IgD-negative memory B cell (primary cell): ENCODE data around the gene NCOA7. TPM values are rescaled to one million over a fixed set of nuclear protein-coding genes. Genes with fewer than 3 reads are reported as not detected.
"Not testable (repeated sequence)": the region's sequence is repeated elsewhere in the genome, so short reads cannot be mapped to it uniquely, and the experiment has no call there.

Experiments used
- H3K27ac Mint-ChIP-seq, 3 donors: one replicate each; pipeline ENCODE4 v1.8.0; 2020 to 2022; ENCODE audit warnings: mild to moderate bottlenecking in 3 of 3, mixed read lengths in 3 of 3, moderate library complexity in 1 of 3
- H3K27me3 Mint-ChIP-seq: one replicate; pipeline ENCODE4 v1.8.0; 2021; ENCODE audit warnings: mixed read lengths
- H3K36me3 Mint-ChIP-seq: one replicate; pipeline ENCODE4 v1.8.0; 2020; ENCODE audit warnings: mild to moderate bottlenecking, mixed read lengths
- H3K4me1 Mint-ChIP-seq, 3 donors: one replicate each; pipeline ENCODE4 v1.8.0; 2020 to 2022; ENCODE audit warnings: mixed read lengths in 3 of 3, mild to moderate bottlenecking in 1 of 3
- H3K4me3 Mint-ChIP-seq, 4 donors: one replicate each; pipeline ENCODE4 v1.8.0; 2020 to 2022; ENCODE audit warnings: mild to moderate bottlenecking in 4 of 4, mixed read lengths in 4 of 4, moderate library complexity in 3 of 4
- H3K9me3 Mint-ChIP-seq, 3 donors: one replicate each; pipeline ENCODE4 v1.8.0; 2020 to 2021; ENCODE audit warnings: mixed read lengths in 3 of 3, mild to moderate bottlenecking in 1 of 3
- polyA plus RNA-seq: library from polyadenylated mRNA; unstranded; fragments of 300-500 nt; fragmentation: Illumina TruSeq; gene quantifications from one replicate; pipeline ENCODE4 v1.2.3, GENCODE V29; 2021

The NCOA7 gene
- polyA plus RNA-seq, 1 donor from 2014 or later = 35.6 TPM

- Mint-ChIP-seq H3K4me1 (peaks cover 3 to 16% (median 9%) of the 10 kb centered on the region in 3 donors), H3K27ac (no peak overlapping the region)
Measured at GRCh38 chr6:125957845-125958244, 167.1 kb downstream of the NCOA7 start.

DNA sequence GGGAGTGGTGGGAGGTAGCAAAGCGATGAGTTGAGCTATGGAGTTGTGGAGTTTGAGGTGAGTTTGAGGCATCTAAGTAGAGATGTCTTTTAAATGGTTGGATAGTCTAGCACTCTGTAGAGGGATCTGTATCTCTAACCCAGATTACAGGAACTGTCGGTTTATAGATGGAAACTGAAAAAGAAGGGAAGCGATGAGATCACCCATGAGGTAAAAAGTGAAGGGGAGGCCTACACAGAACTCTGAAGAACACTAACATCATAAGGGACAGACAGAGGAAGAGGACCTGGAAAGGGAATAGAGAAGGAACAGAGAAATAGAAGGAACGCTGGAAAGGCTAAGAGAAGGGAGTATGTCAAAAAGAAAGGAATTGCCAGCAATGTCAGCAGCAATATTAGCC, 168.3 kb downstream of the NCOA7 start:
- Mint-ChIP-seq H3K36me3 (peaks cover 2% of the 10 kb centered on the region), H3K27me3 (no peaks in the 10 kb centered on the region), H3K27ac (no peak overlapping the region)

More at GRCh38 chr6:125957845-125958244, 167.1 kb downstream of the NCOA7 start:
- Mint-ChIP-seq H3K9me3 (no peaks in the 10 kb centered on the region), H3K36me3 (peaks cover under 1% of the 10 kb centered on the region), H3K27me3 (peaks cover 1% of the 10 kb centered on the region), H3K4me3 (no peak overlapping the region)

DNA sequence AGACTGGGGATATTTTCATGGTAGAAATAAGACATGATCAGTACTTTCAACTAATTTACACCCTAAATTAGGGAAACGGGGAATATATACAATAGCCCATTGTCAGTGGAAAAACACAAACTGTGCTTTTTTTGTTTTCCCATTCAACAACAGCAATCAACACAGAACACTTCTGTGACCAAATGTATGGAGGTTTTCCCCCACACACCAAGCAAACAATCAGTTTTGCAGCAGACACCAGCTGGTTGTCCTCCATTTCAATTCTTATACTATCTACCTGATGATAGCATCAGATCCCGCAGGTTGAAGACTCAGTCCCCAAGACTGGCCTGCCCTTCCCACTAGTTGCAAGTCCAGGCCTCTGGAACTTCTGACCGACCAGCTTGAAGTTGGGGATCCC, 170.4 kb downstream of the NCOA7 start:
- peaks cover 2% of the 10 kb centered on the region for H3K36me3 Mint-ChIP-seq
- H3K4me3 Mint-ChIP-seq = no peak overlapping the region
- no peak overlapping the region for H3K27ac Mint-ChIP-seq
- H3K4me1 Mint-ChIP-seq = peaks cover 8 to 24% (median 24%) of the 10 kb centered on the region in 3 donors
- H3K27me3 Mint-ChIP-seq = no peaks in the 10 kb centered on the region
- no peaks in the 10 kb centered on the region for H3K9me3 Mint-ChIP-seq

More for the DNA sequence above, 168.3 kb downstream of the NCOA7 start:
- Mint-ChIP-seq H3K9me3 (no peaks in the 10 kb centered on the region), H3K4me3 (no peak overlapping the region), H3K4me1 (peaks cover 5 to 26% (median 20%) of the 10 kb centered on the region in 3 donors)

GRCh38 chr6:125962900-125963497, 172.2 kb downstream of the NCOA7 start:
- no peak overlapping the region for H3K4me3 Mint-ChIP-seq
- no peaks in the 10 kb centered on the region for H3K27me3 Mint-ChIP-seq
- H3K36me3 Mint-ChIP-seq = peaks cover 6% of the 10 kb centered on the region
- no peak overlapping the region for H3K27ac Mint-ChIP-seq
- no peaks in the 10 kb centered on the region for H3K9me3 Mint-ChIP-seq
- peaks cover 19 to 38% (median 33%) of the 10 kb centered on the region in 3 donors for H3K4me1 Mint-ChIP-seq

- Mint-ChIP-seq H3K4me3 (no peak overlapping the region), H3K27ac (no peak overlapping the region), H3K9me3 (no peaks in the 10 kb centered on the region), H3K36me3 (peaks cover 6% of the 10 kb centered on the region), H3K4me1 (peaks cover 28 to 46% (median 41%) of the 10 kb centered on the region in 3 donors), H3K27me3 (no peaks in the 10 kb centered on the region)
Measured at GRCh38 chr6:125963817-125964216, 173.1 kb downstream of the NCOA7 start.

DNA sequence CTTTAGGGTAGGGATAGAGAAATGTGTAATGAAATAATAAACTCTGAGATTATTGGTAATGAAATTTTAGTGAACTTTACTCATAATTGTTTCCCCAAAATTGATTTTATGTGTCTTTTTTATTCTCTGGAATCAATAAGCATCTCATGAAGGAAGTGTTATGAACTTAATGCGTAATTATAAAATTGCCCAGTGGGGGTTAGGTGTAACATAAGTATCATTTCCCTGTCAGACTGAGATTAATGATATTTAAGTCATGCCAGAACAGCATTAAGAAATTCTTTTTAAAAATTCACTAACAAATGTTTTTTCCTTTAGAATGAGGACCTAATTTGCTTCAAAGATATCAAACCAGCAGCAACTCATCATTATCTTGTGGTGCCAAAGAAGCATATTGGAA, 175.8 kb downstream of the NCOA7 start:
- Mint-ChIP-seq H3K27me3 (no peaks in the 10 kb centered on the region), H3K4me3 (peak overlapping the region in 1 of 4 donors; percentile 10), H3K27ac (no peak overlapping the region), H3K4me1 (peaks cover 41 to 51% (median 50%) of the 10 kb centered on the region in 3 donors), H3K9me3 (no peaks in the 10 kb centered on the region), H3K36me3 (peaks cover 10% of the 10 kb centered on the region)

DNA sequence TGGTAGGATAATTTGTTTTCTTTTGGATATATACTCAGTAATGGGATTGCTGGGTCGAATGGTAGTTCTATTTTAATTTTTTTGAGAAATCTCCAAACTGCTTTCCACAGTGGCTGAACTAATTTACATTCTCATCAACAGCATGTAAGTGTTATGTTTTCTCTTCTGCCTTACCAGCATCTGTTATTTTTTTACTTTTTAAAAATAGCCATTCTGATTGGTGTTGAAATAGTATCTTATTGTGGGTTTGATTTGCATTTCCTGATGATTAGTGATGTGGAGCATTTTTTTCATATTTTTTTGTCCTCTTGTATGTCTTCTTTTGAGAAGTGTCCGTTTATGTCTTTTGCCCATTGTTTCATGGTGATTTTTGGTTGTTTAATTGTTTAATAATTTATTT, 177.7 kb downstream of the NCOA7 start:
- no peaks in the 10 kb centered on the region for H3K9me3 Mint-ChIP-seq
- H3K4me3 Mint-ChIP-seq = peak overlapping the region; percentile 2 to 73 (median 40)
- H3K36me3 Mint-ChIP-seq = peaks cover 8% of the 10 kb centered on the region
- H3K4me1 Mint-ChIP-seq = peaks cover 42 to 45% (median 44%) of the 10 kb centered on the region in 3 donors
- H3K27ac Mint-ChIP-seq = peak overlapping the region; percentile 20 to 77 (median 62)
- no peaks in the 10 kb centered on the region for H3K27me3 Mint-ChIP-seq

DNA sequence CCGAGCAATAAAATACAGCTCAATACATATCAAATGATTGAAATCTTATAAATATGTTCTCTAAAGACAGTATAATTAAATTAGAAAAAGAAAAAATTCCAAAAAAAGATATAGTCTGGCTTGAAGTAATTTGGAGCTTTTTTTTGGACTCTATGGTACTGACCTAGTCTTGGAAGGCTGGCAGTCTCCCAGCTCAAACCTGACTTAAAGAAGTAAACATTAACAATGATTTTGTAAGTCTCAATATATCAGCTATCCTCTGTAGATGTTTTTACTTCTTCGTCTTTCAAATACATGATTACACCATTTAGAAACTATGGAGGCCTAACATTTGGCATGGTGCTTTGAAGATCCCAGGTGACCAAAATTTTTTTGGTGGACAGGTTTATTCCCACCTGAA, 180.0 kb downstream of the NCOA7 start:
- peaks cover 8% of the 10 kb centered on the region for H3K36me3 Mint-ChIP-seq
- no peak overlapping the region for H3K4me3 Mint-ChIP-seq
- no peaks in the 10 kb centered on the region for H3K9me3 Mint-ChIP-seq
- no peaks in the 10 kb centered on the region for H3K27me3 Mint-ChIP-seq
- H3K4me1 Mint-ChIP-seq = peaks cover 40 to 43% (median 43%) of the 10 kb centered on the region in 3 donors
- peak overlapping the region in 2 of 3 donors; percentile 9 to 76 for H3K27ac Mint-ChIP-seq

DNA sequence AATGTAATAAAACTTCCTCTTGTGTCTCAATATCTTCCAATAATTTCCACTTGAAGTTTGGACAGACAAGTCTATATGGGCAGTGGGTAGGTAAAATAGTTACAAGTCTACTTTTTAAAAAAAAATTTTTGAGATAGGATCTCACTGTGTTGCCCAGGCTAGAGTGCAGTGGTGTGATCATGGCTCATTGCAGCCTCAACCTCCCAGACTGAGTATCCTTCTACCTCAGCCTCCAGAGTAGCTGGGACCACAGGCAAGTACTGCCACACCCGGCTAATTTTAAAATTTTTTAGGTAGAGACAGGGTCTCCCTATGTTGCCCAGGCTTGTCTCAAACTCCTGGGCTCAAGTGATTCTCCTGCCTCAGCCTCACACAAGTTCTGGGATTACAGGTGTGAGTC, 181.7 kb downstream of the NCOA7 start:
- not testable (repeated sequence) for H3K27me3 Mint-ChIP-seq, H3K4me3 Mint-ChIP-seq, H3K9me3 Mint-ChIP-seq, H3K36me3 Mint-ChIP-seq
- peaks cover 31 to 36% (median 33%) of the 10 kb centered on the region in 3 donors for H3K4me1 Mint-ChIP-seq
- peak overlapping the region in 2 of 3 donors; percentile 30 to 50 for H3K27ac Mint-ChIP-seq

DNA sequence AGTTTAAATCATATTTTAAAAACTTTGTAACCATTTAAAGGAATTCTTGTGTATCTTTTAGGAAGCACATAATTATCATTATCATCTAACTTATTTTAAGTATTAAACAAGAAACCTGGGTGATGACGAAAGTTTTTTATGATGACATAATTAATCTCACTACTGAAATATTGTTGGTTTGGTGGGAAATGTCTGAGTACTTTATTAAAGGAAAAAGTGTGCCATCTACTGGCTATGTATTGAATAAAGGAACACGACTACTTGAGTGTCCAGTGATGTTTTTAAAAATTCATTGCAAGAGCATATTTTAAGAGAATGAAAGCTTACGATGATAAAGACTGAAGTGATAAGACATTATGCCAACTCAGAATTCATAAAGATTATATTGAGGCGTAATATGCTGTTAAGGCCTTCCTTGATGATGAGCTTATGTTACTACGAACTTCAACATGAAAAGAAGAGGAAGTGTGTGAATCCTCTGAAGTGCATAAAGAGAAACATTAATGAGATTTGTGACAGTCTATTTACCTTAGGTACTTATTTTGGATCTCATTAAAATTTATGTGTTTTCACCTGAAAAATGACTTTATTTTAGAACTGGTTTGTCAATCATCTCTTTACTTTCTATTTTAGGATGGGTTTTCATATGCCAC, 183.6 kb downstream of the NCOA7 start:
- Mint-ChIP-seq H3K9me3 (no peaks in the 10 kb centered on the region), H3K27me3 (no peaks in the 10 kb centered on the region), H3K4me1 (peaks cover 13 to 18% (median 16%) of the 10 kb centered on the region in 3 donors), H3K27ac (no peak overlapping the region), H3K4me3 (no peak overlapping the region), H3K36me3 (peaks cover 4% of the 10 kb centered on the region)

GRCh38 chr6:125979101-125979500, 188.3 kb downstream of the NCOA7 start:
- H3K4me3 Mint-ChIP-seq = no peak overlapping the region
- peaks cover 0 to 4% (median 4%) of the 10 kb centered on the region in 3 donors for H3K4me1 Mint-ChIP-seq
- no peaks in the 10 kb centered on the region for H3K27me3 Mint-ChIP-seq
- no peaks in the 10 kb centered on the region for H3K9me3 Mint-ChIP-seq
- no peak overlapping the region for H3K27ac Mint-ChIP-seq
- no peaks in the 10 kb centered on the region for H3K36me3 Mint-ChIP-seq

Other genes starting within 250 kb of the NCOA7 start
- gene HEY2, start 41.3 kb upstream of the NCOA7 start, polyA plus RNA-seq = 0.30 TPM
- 13.3 TPM for gene HINT3, start 165.8 kb downstream of the NCOA7 start, polyA plus RNA-seq
- 10.0 TPM for gene TRMT11, start 195.6 kb downstream of the NCOA7 start, polyA plus RNA-seq